Measurements from ENCODE around the gene COL15A1. TPM values are rescaled to one million over a fixed set of nuclear protein-coding genes. Genes with fewer than 3 reads are reported as not detected.

COL15A1 gene
- polyA plus RNA-seq, 1 experiment = 3.2 TPM

GRCh38 chr9:98944734-98945074, 997 bp downstream of the COL15A1 start:
- Histone ChIP-seq H3K4me3 (ENCODE audit: low read depth, low read length) (peak overlapping the region; percentile 64), H3K27ac (ENCODE audit: low read depth, low read length) (no peak overlapping the region), H3K9me3 (ENCODE audit: control insufficient read depth, insufficient read depth, low read length) (no peaks in the 10 kb centered on the region; the same call in 1 of the 2 replicates), H3K27me3 (ENCODE audit: control insufficient read depth, insufficient read depth, low read length) (peaks cover 76% of the 10 kb centered on the region)
- DNase-seq (ENCODE audit: low read depth, low spot score) = no peak
- CTCF ChIA-PET = interaction anchor here (1.1 kb wide), 1 partner anchor 96 kb away, joined by 3 read pairs; no protein-coding TSS in a partner anchor
- TF ChIP-seq CTCF (IDR thresholded peaks at IDR 0.05; ENCODE audit: low read depth, low read length) = no peak
- POLR2A ChIA-PET = interaction anchor here (1.2 kb wide), 1 partner anchor 14 kb away, joined by 3 read pairs; no protein-coding TSS in a partner anchor

GRCh38 chr9:98949565-98949964, 5.9 kb downstream of the COL15A1 start:
- TF ChIP-seq CTCF (IDR thresholded peaks at IDR 0.05; ENCODE audit: low read depth, low read length) = no peak
- CTCF ChIA-PET = no interaction called here

GRCh38 chr9:98950262-98950661, 6.6 kb downstream of the COL15A1 start:
- ChIA-PET CTCF (no interaction called here), POLR2A (no interaction called here)
- no peak for TF ChIP-seq CTCF (IDR thresholded peaks at IDR 0.05; ENCODE audit: low read depth, low read length)
- peaks cover 40% of the 10 kb centered on the region for H3K27me3 ChIP-seq (ENCODE audit: control insufficient read depth, insufficient read depth, low read length)
- H3K27ac ChIP-seq (ENCODE audit: low read depth, low read length) = no peak overlapping the region
- no peaks in the 10 kb centered on the region for H3K9me3 ChIP-seq (ENCODE audit: control insufficient read depth, insufficient read depth, low read length)
- no peak overlapping the region for H3K4me3 ChIP-seq (ENCODE audit: low read depth, low read length)
- no peak for DNase-seq (ENCODE audit: low read depth, low spot score)

More at GRCh38 chr9:98949565-98949964, 5.9 kb downstream of the COL15A1 start:
- H3K4me3 ChIP-seq (ENCODE audit: low read depth, low read length) = no peak overlapping the region
- H3K27me3 ChIP-seq (ENCODE audit: control insufficient read depth, insufficient read depth, low read length) = peaks cover 46% of the 10 kb centered on the region
- H3K27ac ChIP-seq (ENCODE audit: low read depth, low read length) = no peak overlapping the region
- DNase-seq (ENCODE audit: low read depth, low spot score) = no peak
- no peaks in the 10 kb centered on the region for H3K9me3 ChIP-seq (ENCODE audit: control insufficient read depth, insufficient read depth, low read length)
- POLR2A ChIA-PET = no interaction called here

- DNase-seq (ENCODE audit: low read depth, low spot score) = no peak
- CTCF ChIA-PET = interaction anchor here (0.7 kb wide), 1 partner anchor 23 kb away, joined by 3 read pairs; no protein-coding TSS in a partner anchor
These were observed 8.3 kb downstream of the COL15A1 start for GRCh38 chr9:98951967-98952366.

More at GRCh38 chr9:98951967-98952366, 8.3 kb downstream of the COL15A1 start:
- H3K27me3 ChIP-seq (ENCODE audit: control insufficient read depth, insufficient read depth, low read length) = peaks cover 24% of the 10 kb centered on the region
- POLR2A ChIA-PET = no interaction called here
- H3K4me3 ChIP-seq (ENCODE audit: low read depth, low read length) = no peak overlapping the region
- TF ChIP-seq CTCF (IDR thresholded peaks at IDR 0.05; ENCODE audit: low read depth, low read length) = no peak
- H3K27ac ChIP-seq (ENCODE audit: low read depth, low read length) = no peak overlapping the region
- peaks cover 2% of the 10 kb centered on the region; the same call in 1 of the 2 replicates for H3K9me3 ChIP-seq (ENCODE audit: control insufficient read depth, insufficient read depth, low read length)

All from AG04450 (cell line).